ENCODE measurements around the gene RNF212. TPM values are rescaled to one million over a fixed set of nuclear protein-coding genes. Genes with fewer than 3 reads are reported as not detected.

RNF212 gene
- total and polyA plus RNA-seq, 9 of the 15 experiments (the other 6 are each of a cell fraction or from before 2014, with no cell fraction given), result 0.04 TPM; not detected in 8

DNA sequence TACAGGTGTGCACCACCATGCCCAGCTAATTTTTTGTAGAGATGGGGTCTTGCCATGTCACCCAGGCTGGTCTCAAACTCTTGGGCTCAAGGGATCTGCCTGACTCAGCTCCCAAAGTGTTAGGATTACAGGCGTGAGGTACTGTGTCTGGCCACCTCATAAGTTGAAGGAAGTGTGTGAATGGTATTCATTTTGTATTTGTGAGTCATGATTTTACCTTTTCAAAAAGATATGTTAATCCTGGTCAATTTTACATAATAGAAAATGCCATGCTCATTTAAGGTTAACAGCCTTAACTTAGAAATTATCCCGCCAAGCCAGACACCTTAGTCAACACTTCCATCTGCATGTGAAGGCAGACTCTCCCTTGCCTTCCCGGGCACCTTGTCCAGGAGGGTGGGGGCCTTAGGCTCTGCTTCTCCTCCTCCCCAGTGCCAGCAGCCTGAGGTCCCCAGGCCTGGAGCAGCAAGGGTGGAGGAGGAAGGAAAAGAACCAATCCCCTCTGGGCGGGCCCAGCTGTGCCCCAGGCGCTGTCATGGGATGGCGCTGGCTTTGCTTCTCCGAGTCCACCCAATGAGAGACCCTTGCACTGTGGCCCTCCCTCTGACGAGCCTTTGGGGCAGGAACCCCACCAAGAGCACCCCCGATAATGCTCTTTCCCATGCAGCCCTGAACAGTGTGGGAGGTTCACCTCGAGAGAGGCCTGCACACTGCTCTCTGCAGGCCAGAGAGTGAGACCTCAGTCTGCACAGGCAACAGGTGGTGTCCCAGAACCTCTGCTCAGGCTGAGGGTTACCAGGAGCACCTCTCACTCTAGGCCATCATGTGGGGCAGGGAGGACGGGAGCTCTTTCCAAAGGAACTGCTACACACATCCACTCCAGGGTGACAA, 37.3 kb downstream of the RNF212 start:
- H3K9me1 ChIP-seq (ENCODE audit: control insufficient read depth, insufficient read depth, low read length), result no peaks in the 10 kb centered on the region
- H2AFZ ChIP-seq (ENCODE audit: low read depth, low read length), result no peak overlapping the region
- H3K9ac ChIP-seq (ENCODE audit: insufficient read depth in 1 of 2, low read depth in 2 of 2, low read length in 2 of 2), result no peak overlapping the region
- peak; percentile 50 for ATAC-seq
- no peaks in the 10 kb centered on the region for H3K9me3 ChIP-seq (replicated peaks; ENCODE audit: control insufficient read depth, insufficient read depth, low read depth, low read length)
- CTCF ChIA-PET (ENCODE audit: low intra/inter-chr PET ratio), result no interaction called here
- peaks cover 0 to 5% of the 10 kb centered on the region in 2 experiments; a peak in 1 of 5 replicates for H3K4me1 ChIP-seq (replicated peaks in 1 of 2; ENCODE audit: control insufficient read depth in 2 of 2, insufficient read depth in 2 of 2, low read length in 2 of 2)
- 3% methylated on average over 11 of the region's 11 CpGs for WGBS (ENCODE audit: insufficient coverage, low coverage, missing lambda C conversion rate)
- no peak overlapping the region for H3K4me2 ChIP-seq (ENCODE audit: insufficient read depth, low read length)
- no peaks in the 10 kb centered on the region for H4K20me1 ChIP-seq (replicated peaks; ENCODE audit: control insufficient read depth, insufficient read depth, low read length)
- no peaks in the 10 kb centered on the region for H3K36me3 ChIP-seq (ENCODE audit: control insufficient read depth, insufficient read depth, low read length)
- H3K4me3 ChIP-seq, result no peak overlapping the region
- peaks cover 65 to 77% of the 10 kb centered on the region in 2 experiments for H3K27me3 ChIP-seq (ENCODE audit: control insufficient read depth in 2 of 2, insufficient read depth in 2 of 2, low read length in 2 of 2)
- intact Hi-C loops (cut with micrococcal nuclease) (no loop called here), in situ Hi-C loops (cut with MboI) (no loop called here)
- no peaks in the 10 kb centered on the region for H3K79me2 ChIP-seq (ENCODE audit: control insufficient read depth, insufficient read depth, low read length)
- TF ChIP-seq SIN3A (IDR thresholded peaks at IDR 0.05; ENCODE audit: borderline replicate concordance in 2 of 2, control insufficient read depth in 1 of 2, low read depth in 2 of 2, low read length in 2 of 2) (no peak), ZNF24 (IDR thresholded peaks at IDR 0.05) (no peak), MTA2 (IDR thresholded peaks at IDR 0.05; ENCODE audit: low read depth) (no peak), ZNF175 (CRISPR knock-in tag; IDR thresholded peaks at IDR 0.05; ENCODE audit: low read depth) (no peak), RBBP5 (IDR thresholded peaks at IDR 0.05; ENCODE audit: borderline replicate concordance, insufficient read depth, low read length, poor library complexity, severe bottlenecking) (no peak), ZNF561 (CRISPR knock-in tag; conservative IDR thresholded peaks at IDR 0.05) (no peak), LEF1 (IDR thresholded peaks at IDR 0.05) (no peak)
- TF ChIP-seq, protein P1, sequence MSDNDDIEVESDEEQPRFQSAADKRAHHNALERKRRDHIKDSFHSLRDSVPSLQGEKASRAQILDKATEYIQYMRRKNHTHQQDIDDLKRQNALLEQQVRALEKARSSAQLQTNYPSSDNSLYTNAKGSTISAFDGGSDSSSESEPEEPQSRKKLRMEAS (CRISPR knock-in tag; IDR thresholded peaks at IDR 0.05), result no peak
- no peak for FAIRE-seq
- POLR2A ChIA-PET, result interaction anchor here (0.8 kb wide), 1 partner anchor 487 kb away, joined by 4 read pairs; no protein-coding TSS in a partner anchor
- no TSS peak for BruUV-seq (replicated peaks)
- H3K27ac ChIP-seq (ENCODE audit: extremely low read depth, low read depth, low read length), result no peak overlapping the region
- no peak for DNase-seq (ENCODE audit: extremely low read depth in 1 of 4, low spot score in 3 of 4)

All from K562 (cell line).